Stomach (tissue), 9 donors: ENCODE data around the gene CISH. TPM values are rescaled to one million over a fixed set of nuclear protein-coding genes. Genes with fewer than 3 reads are reported as not detected.

ENCODE experiments used
- DNase-seq, 2 donors: peaks; one replicate each; pipeline versions ENCODE4 v3.0.0 to v3.0.0-alpha.2; 2013 to 2019
- H3K27ac ChIP-seq, 5 donors: fragments of 200-600 bp in 4 of 5; sonication (generic) in 4 of 5; one replicate each; pipeline ENCODE4 v1.5.1; 2013 to 2019; ENCODE audit warnings: mild to moderate bottlenecking in 1 of 5, moderate library complexity in 1 of 5
- H3K27me3 ChIP-seq, 3 donors: fragments of 200-600 bp; sonication (generic); one replicate each; pipeline ENCODE4 v1.5.1; 2017 to 2019; ENCODE audit warnings: mixed run types in 1 of 3
- H3K36me3 ChIP-seq, 4 donors: fragments of 200-600 bp; sonication (generic); 1 replicate in 3 of 4; 2 replicates in 1 of 4; pipeline ENCODE4 v1.5.1; 2016 to 2019
- H3K4me1 ChIP-seq, 4 donors: fragments of 200-600 bp; sonication (generic); one replicate each; pipeline ENCODE4 v1.5.1; 2016 to 2019
- H3K4me3 ChIP-seq, 4 donors: fragments of 200-600 bp; sonication (generic) in 3 of 4; one replicate each; pipeline ENCODE4 v1.5.1; 2016 to 2019; ENCODE audit warnings: mild to moderate bottlenecking in 1 of 4
- H3K9me3 ChIP-seq, 4 donors: fragments of 200-600 bp; sonication (generic); one replicate each; pipeline ENCODE4 v1.5.1; 2016 to 2019
- CTCF ChIP-seq, 7 experiments: fragments of 450-650 bp in 4 of 7; fragments of 200-600 bp in 3 of 7; sonication (generic) in 3 of 7; IDR thresholded peaks; one replicate each; pipeline ENCODE4 v1.5.1; 2016 to 2019; ENCODE audit warnings: antibody characterized with exemption in 7 of 7, control low read depth in 2 of 7, mild to moderate bottlenecking in 1 of 7
- EP300 ChIP-seq: sonication (generic); formaldehyde crosslinking; IDR thresholded peaks from one replicate; pipeline ENCODE4 v1.6.1; 2017; ENCODE audit warnings: antibody characterized with exemption
- POLR2A ChIP-seq, 4 donors: fragments of 450-650 bp; IDR thresholded peaks; one replicate each; pipeline ENCODE4 v1.6.1; 2016; ENCODE audit warnings: antibody characterized with exemption in 4 of 4, control low read depth in 2 of 4, mild to moderate bottlenecking in 1 of 4, moderate library complexity in 1 of 4
- POLR2AphosphoS5 ChIP-seq, 3 donors: sonication (generic); formaldehyde crosslinking; IDR thresholded peaks; one replicate each; pipeline ENCODE4 v1.6.1; 2016; ENCODE audit warnings: antibody characterized with exemption in 3 of 3
- WGBS, 5 donors: extraction: QIAGEN DNeasy Blood & Tissue Kit in 3 of 5; methylation state at CpG; one replicate each; pipeline versions ENCODE4 v1.1.5 to v1.1.7; 2013 to 2018; 5-methylcytosine and 5-hydroxymethylcytosine counted together
- intact Hi-C: fragments of 100-400 bp; cut with DNase I; formaldehyde crosslinking; loops from one replicate; pipeline ENCODE4 v1.15.1; 2023; ENCODE audit warnings: low total_unique reads
- polyA plus RNA-seq, 3 donors: library from polyadenylated mRNA; stranded (reverse); fragments of 200-250 nt; gene quantifications; one replicate each; pipeline ENCODE4 v1.2.3, GENCODE V29; 2013
- total RNA-seq, 5 donors: library from RNA; depleted of rRNA; stranded (reverse); fragments of >200 nt; gene quantifications; one replicate each; pipeline versions ENCODE4 v1.1.0 to v1.2.3, GENCODE V29; 2014 to 2016
- donor health status: healthy with polysubstance abuse.
- donor health status: Bipolar disorder and iron deficiency.
- donor health status: healthy.

Gene CISH
- total and polyA plus RNA-seq, 8 donors: 1.8 to 11.5 (median 5.6) TPM

- peaks cover 4 to 34% (median 25%) of the 10 kb centered on the region in 4 donors for H3K36me3 ChIP-seq
- WGBS, 5 donors: 79 to 93% (median 87%) methylated on average over 4 of the region's 4 CpGs
- no peak overlapping the region for H3K4me3 ChIP-seq
- no peak overlapping the region for H3K27ac ChIP-seq
- H3K4me1 ChIP-seq: peaks cover 0 to 24% (median 8%) of the 10 kb centered on the region in 4 donors
- TF ChIP-seq POLR2A (IDR thresholded peaks at IDR 0.05) (no peak), POLR2AphosphoS5 (IDR thresholded peaks at IDR 0.05) (no peak), CTCF (IDR thresholded peaks at IDR 0.05) (no peak), EP300 (no peak)
- H3K9me3 ChIP-seq: no peaks in the 10 kb centered on the region
- DNase-seq: no peak
- intact Hi-C loops: no loop called here
- H3K27me3 ChIP-seq: no peaks in the 10 kb centered on the region
Measured at GRCh38 chr3:50637011-50637410, 25.4 kb upstream of the CISH start.

GRCh38 chr3:50635066-50635465, 23.5 kb upstream of the CISH start:
- intact Hi-C loops: no loop called here
- H3K27me3 ChIP-seq: no peaks in the 10 kb centered on the region
- H3K36me3 ChIP-seq: peaks cover 0 to 23% (median 6%) of the 10 kb centered on the region in 4 donors
- no peaks in the 10 kb centered on the region for H3K9me3 ChIP-seq
- H3K4me3 ChIP-seq: no peak overlapping the region
- DNase-seq: no peak
- TF ChIP-seq POLR2A (IDR thresholded peaks at IDR 0.05) (no peak), CTCF (IDR thresholded peaks at IDR 0.05) (no peak), POLR2AphosphoS5 (IDR thresholded peaks at IDR 0.05) (no peak), EP300 (no peak)
- H3K27ac ChIP-seq: no peak overlapping the region
- peaks cover 0 to 41% (median 20%) of the 10 kb centered on the region in 4 donors for H3K4me1 ChIP-seq

GRCh38 chr3:50633230-50633790, 21.7 kb upstream of the CISH start:
- no peak for TF ChIP-seq POLR2AphosphoS5 (IDR thresholded peaks at IDR 0.05)
- no peak for TF ChIP-seq CTCF (IDR thresholded peaks at IDR 0.05)
- 66 to 75% (median 73%) methylated on average over 5 of the region's 5 CpGs for WGBS, 5 donors
- intact Hi-C loops: no loop called here

GRCh38 chr3:50632450-50632849, 20.9 kb upstream of the CISH start:
- no peaks in the 10 kb centered on the region for H3K27me3 ChIP-seq
- H3K27ac ChIP-seq: peak overlapping the region in 1 of 5 donors; percentile 17
- intact Hi-C loops: no loop called here
- DNase-seq: no peak
- 55 to 68% (median 61%) methylated on average over 5 of the region's 5 CpGs for WGBS, 5 donors
- no peaks in the 10 kb centered on the region for H3K9me3 ChIP-seq
- TF ChIP-seq POLR2A (IDR thresholded peaks at IDR 0.05) (no peak), EP300 (no peak), POLR2AphosphoS5 (IDR thresholded peaks at IDR 0.05) (no peak), CTCF (IDR thresholded peaks at IDR 0.05) (no peak)
- H3K4me3 ChIP-seq: no peak overlapping the region
- peaks cover 0 to 64% (median 23%) of the 10 kb centered on the region in 4 donors for H3K4me1 ChIP-seq
- peaks cover 0 to 22% (median 0%) of the 10 kb centered on the region in 4 donors for H3K36me3 ChIP-seq

More at GRCh38 chr3:50633230-50633790, 21.7 kb upstream of the CISH start:
- Histone ChIP-seq H3K4me3 (no peak overlapping the region), H3K36me3 (peaks cover 0 to 22% (median 0%) of the 10 kb centered on the region in 4 donors), H3K4me1 (peaks cover 0 to 56% (median 21%) of the 10 kb centered on the region in 4 donors), H3K27ac (no peak overlapping the region), H3K27me3 (no peaks in the 10 kb centered on the region), H3K9me3 (no peaks in the 10 kb centered on the region)
- DNase-seq: no peak
